Measurements from ENCODE around the gene USP47.

USP47 gene

DNA sequence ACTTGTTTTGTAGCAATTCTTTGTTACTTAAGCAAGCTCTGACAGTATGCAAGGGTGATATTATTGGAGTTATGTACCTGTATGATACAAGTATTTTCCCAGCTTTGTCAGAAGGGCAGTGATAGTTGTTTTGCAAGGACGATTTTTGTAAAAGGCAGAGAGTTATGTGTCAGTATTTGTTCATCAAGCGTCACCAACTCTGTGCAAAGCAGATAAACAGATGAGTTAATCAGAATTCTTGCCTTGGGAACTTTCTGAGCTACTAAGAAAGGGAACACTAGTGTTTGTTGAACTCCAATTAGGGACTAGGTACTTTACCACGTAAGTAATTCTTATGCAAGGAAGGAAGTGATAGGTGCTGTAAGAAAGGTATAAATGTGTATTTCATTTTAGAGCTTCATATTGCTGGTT is 1.4 kb downstream of the USP47 start:
- DNase-seq (ENCODE audit: low spot score in 2 of 2) = peak in 1 of 2 experiments; percentile 27

DNA sequence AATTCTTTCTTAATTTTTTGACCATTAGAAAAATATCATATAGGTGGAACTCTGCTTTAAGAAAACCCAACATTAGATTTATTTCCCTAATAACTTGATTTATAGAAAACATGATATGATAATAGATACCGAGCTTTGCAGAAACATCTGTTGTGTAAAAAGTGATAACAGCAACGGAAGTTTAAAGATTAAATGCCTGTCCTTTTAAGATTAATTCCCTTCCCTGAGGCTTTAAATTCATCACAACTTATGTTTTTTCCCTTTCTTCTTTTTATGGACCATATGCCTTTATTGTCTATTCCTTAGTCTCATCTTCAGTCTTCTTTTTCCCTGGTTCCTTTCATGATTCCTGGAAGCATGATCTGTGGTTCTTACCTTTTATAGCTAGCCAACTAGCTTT is 1.9 kb downstream of the USP47 start:
- Histone ChIP-seq H3K36me3 (replicated peaks) (no peaks in the 10 kb centered on the region), H3K9me3 (no peaks in the 10 kb centered on the region), H3K4me3 (peak overlapping the region; percentile 86), H3K27me3 (ENCODE audit: low read depth) (no peaks in the 10 kb centered on the region), H3K4me1 (peaks cover 14% of the 10 kb centered on the region)
- in situ Hi-C loops (cut with MboI; ENCODE audit: low sequenced_read_pairs) = no loop called here
- DNase-seq (ENCODE audit: low spot score in 2 of 2) = no peak

More for the DNA sequence above, 1.4 kb downstream of the USP47 start:
- no peaks in the 10 kb centered on the region for H3K36me3 ChIP-seq (replicated peaks)
- no peaks in the 10 kb centered on the region for H3K9me3 ChIP-seq
- in situ Hi-C loops (cut with MboI; ENCODE audit: low sequenced_read_pairs) = no loop called here
- H3K27me3 ChIP-seq (ENCODE audit: low read depth) = no peaks in the 10 kb centered on the region
- peaks cover 14% of the 10 kb centered on the region for H3K4me1 ChIP-seq
- H3K4me3 ChIP-seq = peak overlapping the region; percentile 86

DNA sequence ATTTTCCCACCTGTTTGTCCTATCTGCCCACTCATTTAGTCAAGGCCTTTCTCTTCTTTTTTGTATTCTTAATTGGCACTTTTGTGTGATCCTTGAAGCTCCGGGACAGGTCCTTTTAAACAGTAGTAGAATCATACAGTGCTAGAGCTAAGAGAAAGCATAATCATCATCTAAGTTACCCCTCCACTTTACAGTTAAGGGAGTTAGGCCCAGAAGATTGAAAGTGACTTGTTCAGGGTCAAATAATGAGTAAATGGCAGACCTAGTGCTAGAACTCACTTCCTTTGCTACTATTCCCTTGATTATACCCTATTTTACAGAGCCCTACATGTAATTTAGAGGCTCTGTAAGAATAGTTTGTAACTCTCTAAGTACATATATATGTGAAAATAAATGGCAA is 2.5 kb downstream of the USP47 start:
- Histone ChIP-seq H3K4me3 (peak overlapping the region; percentile 86), H3K27me3 (ENCODE audit: low read depth) (no peaks in the 10 kb centered on the region), H3K36me3 (replicated peaks) (no peaks in the 10 kb centered on the region), H3K4me1 (peaks cover 14% of the 10 kb centered on the region), H3K9me3 (no peaks in the 10 kb centered on the region)
- DNase-seq (ENCODE audit: low spot score in 2 of 2) = peak in 1 of 2 experiments; percentile 6
- in situ Hi-C loops (cut with MboI; ENCODE audit: low sequenced_read_pairs) = no loop called here

DNA sequence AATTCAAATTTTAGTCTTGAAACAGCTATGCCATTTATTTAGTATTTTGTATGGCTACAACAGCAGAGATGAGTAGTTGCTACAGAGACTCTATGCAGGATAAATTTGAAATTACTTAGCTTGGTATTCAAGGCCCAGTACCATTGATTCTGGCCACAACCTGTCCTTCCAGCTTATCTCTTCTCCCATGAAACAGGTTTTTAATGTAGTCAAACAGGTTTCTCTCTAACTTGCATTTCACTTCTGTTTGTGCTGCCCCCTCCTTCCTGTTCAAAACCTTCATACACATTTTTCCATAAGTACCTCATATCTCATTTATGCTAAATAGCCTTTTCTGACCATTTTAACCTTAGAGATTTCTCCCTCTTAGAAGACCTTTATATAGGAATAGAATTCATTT is 3.3 kb downstream of the USP47 start:
- in situ Hi-C loops (cut with MboI; ENCODE audit: low sequenced_read_pairs) = no loop called here
- no peak for DNase-seq (ENCODE audit: low spot score in 2 of 2)
- Histone ChIP-seq H3K36me3 (replicated peaks) (no peaks in the 10 kb centered on the region), H3K4me3 (no peak overlapping the region), H3K4me1 (peaks cover 20% of the 10 kb centered on the region), H3K27me3 (ENCODE audit: low read depth) (no peaks in the 10 kb centered on the region), H3K9me3 (no peaks in the 10 kb centered on the region)

DNA sequence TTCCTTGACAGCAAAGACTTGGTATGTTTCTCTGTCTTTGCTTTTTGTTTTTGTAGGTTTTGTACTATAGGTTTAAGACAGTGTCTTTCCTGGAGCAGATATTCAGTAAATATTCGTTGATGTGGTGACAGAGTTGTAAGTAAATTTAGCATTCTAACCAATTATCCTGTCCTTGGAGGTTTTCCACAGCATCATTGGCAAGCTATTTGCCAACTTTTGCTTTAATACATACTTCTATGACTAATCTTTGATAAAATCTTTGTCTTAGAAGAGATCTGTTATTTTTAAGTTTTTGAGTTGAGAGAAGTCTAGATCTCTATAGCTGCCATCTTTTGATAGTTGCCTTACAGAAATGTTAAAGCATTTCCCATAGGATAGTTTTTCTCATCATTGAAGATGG is 3.8 kb downstream of the USP47 start:
- Histone ChIP-seq H3K4me3 (no peak overlapping the region), H3K9me3 (no peaks in the 10 kb centered on the region), H3K4me1 (peaks cover 21% of the 10 kb centered on the region), H3K27me3 (ENCODE audit: low read depth) (no peaks in the 10 kb centered on the region), H3K36me3 (replicated peaks) (no peaks in the 10 kb centered on the region)
- in situ Hi-C loops (cut with MboI; ENCODE audit: low sequenced_read_pairs) = no loop called here
- no peak for DNase-seq (ENCODE audit: low spot score in 2 of 2)

DNA sequence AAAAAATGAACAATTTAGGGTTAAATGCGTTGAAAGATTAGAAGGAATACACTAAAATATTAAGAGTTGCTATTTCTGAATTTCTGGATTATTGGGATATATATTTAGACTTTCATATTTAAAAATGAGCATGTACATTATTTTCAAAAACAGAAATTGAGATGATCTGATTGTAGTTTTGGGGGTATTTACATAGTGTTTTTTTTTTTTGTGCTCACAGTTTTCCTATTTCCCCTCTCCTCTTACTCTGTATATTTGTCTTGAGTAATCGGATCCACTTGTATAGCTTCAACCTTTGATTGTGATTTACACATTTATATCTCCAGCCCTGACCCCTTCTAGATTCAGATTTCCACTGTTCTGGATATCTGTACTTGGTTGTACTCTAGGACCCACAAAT is 5.3 kb downstream of the USP47 start:
- in situ Hi-C loops (cut with MboI; ENCODE audit: low sequenced_read_pairs) = no loop called here
- Histone ChIP-seq H3K4me3 (no peak overlapping the region), H3K4me1 (peaks cover 21% of the 10 kb centered on the region)

DNA sequence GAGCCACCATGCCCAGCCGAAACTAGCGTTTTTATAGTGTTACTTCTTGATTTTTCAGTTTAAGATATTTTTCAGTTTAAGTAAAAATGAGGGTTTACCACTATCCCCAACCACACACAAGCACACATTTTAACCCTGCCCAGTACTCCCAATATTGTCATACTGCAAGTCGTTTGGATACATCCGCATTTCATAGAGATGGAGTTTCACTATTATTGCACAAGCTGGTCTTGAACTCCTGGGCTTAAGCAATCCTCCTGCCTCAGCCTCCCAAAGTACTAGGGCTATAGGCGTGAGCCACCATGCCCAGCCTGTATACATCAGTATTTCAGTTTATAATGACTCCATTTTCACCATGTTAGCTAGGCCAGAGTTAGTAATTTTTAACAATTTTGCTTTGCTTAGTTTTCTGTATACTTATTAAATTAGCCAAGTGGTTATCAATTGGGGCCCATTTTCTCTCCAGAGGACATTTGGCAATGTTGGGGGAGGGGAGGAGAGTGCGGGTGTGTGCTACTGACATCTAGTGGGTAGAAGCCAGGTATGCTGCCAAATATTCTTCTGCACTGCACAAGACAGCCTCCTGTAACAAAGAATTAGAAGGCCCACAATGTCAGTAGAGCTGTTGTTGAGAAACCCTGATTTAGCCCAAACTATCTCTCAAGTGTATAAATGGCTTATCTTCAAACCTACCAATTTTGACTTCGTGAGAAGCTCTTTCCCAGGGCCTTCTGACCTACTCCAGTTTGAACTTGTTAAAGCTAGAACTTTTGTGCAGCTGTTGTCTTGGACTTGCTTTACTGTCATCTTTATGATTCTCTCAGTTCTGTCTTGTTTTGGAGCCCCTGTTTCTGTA is 7.3 kb downstream of the USP47 start:
- Histone ChIP-seq H3K27me3 (ENCODE audit: low read depth) (no peaks in the 10 kb centered on the region), H3K36me3 (replicated peaks) (no peaks in the 10 kb centered on the region), H3K4me1 (peaks cover 19% of the 10 kb centered on the region), H3K9me3 (no peaks in the 10 kb centered on the region), H3K4me3 (no peak overlapping the region)
- DNase-seq (ENCODE audit: low spot score in 2 of 2) = peak; percentile 65 to 76
- in situ Hi-C loops (cut with MboI; ENCODE audit: low sequenced_read_pairs) = no loop called here

More for the DNA sequence above, 5.3 kb downstream of the USP47 start:
- H3K36me3 ChIP-seq (replicated peaks) = no peaks in the 10 kb centered on the region
- H3K27me3 ChIP-seq (ENCODE audit: low read depth) = no peaks in the 10 kb centered on the region
- no peak for DNase-seq (ENCODE audit: low spot score in 2 of 2)
- H3K9me3 ChIP-seq = no peaks in the 10 kb centered on the region

DNA sequence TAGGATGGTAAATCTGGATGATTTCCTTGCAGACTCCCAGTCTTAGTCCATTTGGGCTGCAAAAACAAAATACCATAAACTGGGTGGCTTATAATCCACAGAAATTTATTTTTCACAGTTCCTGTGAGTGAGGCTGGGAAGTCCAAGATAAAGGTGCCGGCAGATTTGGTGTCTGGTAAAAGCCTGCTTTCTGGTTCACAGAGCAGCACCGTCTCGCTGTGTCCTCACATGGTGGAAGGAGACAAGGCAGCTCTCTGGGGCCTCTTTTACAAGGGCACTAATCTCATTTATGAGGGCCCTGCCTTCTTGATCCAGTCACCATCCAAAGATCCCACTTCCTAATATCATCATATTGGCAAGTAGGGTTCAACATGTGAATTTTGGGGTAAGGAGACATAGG is 8.9 kb downstream of the USP47 start:
- in situ Hi-C loops (cut with MboI; ENCODE audit: low sequenced_read_pairs) = no loop called here
- DNase-seq (ENCODE audit: low spot score in 2 of 2) = no peak
- no peaks in the 10 kb centered on the region for H3K27me3 ChIP-seq (ENCODE audit: low read depth)
- H3K36me3 ChIP-seq (replicated peaks) = no peaks in the 10 kb centered on the region
- no peak overlapping the region for H3K4me3 ChIP-seq
- H3K9me3 ChIP-seq = no peaks in the 10 kb centered on the region
- H3K4me1 ChIP-seq = peaks cover 15% of the 10 kb centered on the region

DNA sequence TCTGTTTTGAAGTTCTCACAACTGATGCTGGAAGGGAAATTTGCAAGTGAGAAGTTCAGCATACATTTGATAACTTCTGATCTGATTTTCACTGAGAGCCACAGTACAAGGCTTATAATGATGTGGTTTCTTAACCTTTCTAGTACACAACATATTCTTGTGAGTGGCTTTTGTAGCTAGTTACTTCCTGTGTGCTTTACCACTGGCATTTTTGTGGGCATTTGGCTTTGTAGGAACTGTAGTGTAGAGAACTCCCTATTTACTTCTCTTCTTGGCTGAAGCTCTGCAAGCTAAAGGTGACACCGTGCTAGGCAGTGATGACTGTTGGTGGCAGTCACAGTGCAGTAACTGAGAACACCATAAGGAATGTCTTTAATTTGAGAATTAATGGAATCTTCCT is 14.9 kb downstream of the USP47 start:
- peaks cover 12% of the 10 kb centered on the region for H3K4me1 ChIP-seq
- in situ Hi-C loops (cut with MboI; ENCODE audit: low sequenced_read_pairs) = no loop called here
- H3K27me3 ChIP-seq (ENCODE audit: low read depth) = no peaks in the 10 kb centered on the region
- no peaks in the 10 kb centered on the region for H3K36me3 ChIP-seq (replicated peaks)
- no peak for DNase-seq (ENCODE audit: low spot score in 2 of 2)
- no peak overlapping the region for H3K4me3 ChIP-seq
- no peaks in the 10 kb centered on the region for H3K9me3 ChIP-seq

DNA sequence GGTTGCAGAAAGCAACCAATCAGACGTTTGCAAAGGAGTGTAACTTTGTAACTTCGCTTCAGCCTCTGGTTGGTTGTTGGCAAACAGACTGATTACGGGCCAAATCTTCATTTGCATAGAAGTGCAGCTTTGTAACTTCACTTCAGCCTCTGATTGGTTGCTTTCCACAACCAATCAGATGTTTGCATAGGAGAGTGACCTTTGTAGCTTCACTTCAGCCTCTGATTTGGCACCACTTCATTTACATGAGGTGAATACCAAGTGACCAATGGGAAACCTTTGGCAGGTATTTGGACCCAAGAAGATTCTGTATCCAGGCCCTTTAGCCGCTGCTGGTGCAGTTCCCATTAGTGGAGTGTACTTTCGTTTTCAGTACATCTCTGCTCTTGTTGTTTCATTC is 16.0 kb downstream of the USP47 start:
- H3K9me3 ChIP-seq = no peaks in the 10 kb centered on the region
- in situ Hi-C loops (cut with MboI; ENCODE audit: low sequenced_read_pairs) = no loop called here
- H3K36me3 ChIP-seq (replicated peaks) = no peaks in the 10 kb centered on the region
- H3K27me3 ChIP-seq (ENCODE audit: low read depth) = no peaks in the 10 kb centered on the region
- H3K4me1 ChIP-seq = peaks cover 9% of the 10 kb centered on the region; the same call in 1 of the 2 replicates
- H3K4me3 ChIP-seq = no peak overlapping the region
- no peak for DNase-seq (ENCODE audit: low spot score in 2 of 2)

DNA sequence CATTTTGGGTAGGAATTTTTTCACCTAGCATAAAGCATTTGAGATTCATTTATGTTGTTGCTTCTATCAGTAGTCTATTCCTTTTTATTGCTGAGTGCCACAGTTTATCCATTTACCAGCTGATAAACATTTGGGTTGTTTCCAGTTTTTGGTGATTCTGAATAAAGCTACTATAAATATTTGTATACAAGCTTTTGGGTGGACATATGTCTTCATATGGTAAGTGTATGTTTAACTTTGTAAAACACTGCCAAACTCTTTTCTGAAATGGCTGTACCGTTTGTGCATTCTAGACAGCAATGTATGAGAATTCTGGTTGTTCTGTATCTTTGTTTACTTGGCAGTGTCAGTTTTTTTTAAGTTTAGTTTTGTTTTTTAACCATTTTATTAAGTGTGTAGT is 16.9 kb downstream of the USP47 start:
- Histone ChIP-seq H3K4me1 (peaks cover 9% of the 10 kb centered on the region; the same call in 1 of the 2 replicates), H3K9me3 (no peaks in the 10 kb centered on the region), H3K4me3 (no peak overlapping the region), H3K36me3 (replicated peaks) (no peaks in the 10 kb centered on the region), H3K27me3 (ENCODE audit: low read depth) (no peaks in the 10 kb centered on the region)
- in situ Hi-C loops (cut with MboI; ENCODE audit: low sequenced_read_pairs) = no loop called here
- no peak for DNase-seq (ENCODE audit: low spot score in 2 of 2)

DNA sequence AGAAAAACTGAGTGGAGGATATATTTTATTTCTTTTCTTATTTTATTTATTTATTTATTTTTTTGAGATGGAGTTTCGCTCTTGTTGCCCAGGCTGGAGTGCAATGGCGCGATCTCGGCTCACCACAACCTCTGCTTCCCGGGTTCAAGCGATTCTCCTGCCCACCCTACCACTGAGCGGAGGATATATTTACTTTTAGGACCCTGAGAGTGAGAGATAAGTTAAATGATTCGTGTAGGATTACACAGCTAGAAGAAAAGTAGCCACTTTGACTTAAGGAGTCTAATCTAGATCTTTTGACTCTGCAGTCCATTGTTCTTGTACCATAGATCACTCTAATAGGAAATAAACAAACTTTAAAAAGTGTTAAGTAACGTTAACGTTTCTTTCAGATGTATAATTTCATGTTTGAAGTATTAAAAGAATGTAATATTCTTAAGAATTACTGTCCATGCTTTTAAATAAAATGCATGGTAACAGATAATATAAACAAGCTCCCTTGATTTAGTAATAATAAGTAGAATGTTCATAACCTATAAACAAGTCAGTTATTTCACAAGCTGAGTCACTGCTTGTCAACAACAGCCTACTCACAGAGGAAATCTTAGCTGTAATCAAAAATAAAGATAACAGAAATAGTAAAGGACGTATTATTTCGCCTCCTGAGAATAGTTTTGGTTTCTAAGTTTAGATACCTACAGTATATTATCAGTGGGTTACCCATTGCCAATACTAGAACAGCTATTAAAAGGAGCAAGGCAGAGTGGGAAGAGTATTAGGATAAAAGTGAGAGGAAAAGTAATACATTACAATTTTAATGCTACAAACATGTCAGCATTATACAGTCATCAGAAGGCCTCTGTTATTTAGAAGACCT is 18.6 kb downstream of the USP47 start:
- H3K4me1 ChIP-seq = peaks cover 13% of the 10 kb centered on the region
- no peak for DNase-seq (ENCODE audit: low spot score in 2 of 2)
- no peaks in the 10 kb centered on the region for H3K9me3 ChIP-seq
- H3K4me3 ChIP-seq = no peak overlapping the region
- H3K27me3 ChIP-seq (ENCODE audit: low read depth) = no peaks in the 10 kb centered on the region
- in situ Hi-C loops (cut with MboI; ENCODE audit: low sequenced_read_pairs) = no loop called here
- H3K36me3 ChIP-seq (replicated peaks) = no peaks in the 10 kb centered on the region

DNA sequence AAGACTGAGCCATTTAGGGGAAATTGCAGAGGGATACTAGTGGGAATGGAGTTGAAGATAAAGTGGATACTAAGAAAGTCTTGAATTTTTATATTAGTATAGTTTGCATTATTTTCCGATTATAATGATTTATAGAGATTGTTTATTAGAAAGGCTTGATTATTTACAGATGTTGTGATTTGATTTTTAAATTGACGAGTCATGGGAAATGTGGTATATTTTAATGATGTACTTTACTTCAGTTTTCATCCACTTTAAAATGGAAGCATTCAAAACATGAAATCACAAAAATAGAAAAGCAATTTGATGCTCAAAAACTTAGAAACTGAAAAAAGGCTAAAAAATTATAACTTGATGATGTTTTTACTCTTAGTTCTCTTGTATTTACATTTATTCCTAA is 21.2 kb downstream of the USP47 start:
- no peak for DNase-seq (ENCODE audit: low spot score in 2 of 2)
- peaks cover 5% of the 10 kb centered on the region for H3K9me3 ChIP-seq
- H3K4me3 ChIP-seq = no peak overlapping the region
- H3K27me3 ChIP-seq (ENCODE audit: low read depth) = no peaks in the 10 kb centered on the region
- no peaks in the 10 kb centered on the region; the same call in 1 of the 2 replicates for H3K36me3 ChIP-seq (replicated peaks)
- in situ Hi-C loops (cut with MboI; ENCODE audit: low sequenced_read_pairs) = no loop called here
- peaks cover 9% of the 10 kb centered on the region for H3K4me1 ChIP-seq

DNA sequence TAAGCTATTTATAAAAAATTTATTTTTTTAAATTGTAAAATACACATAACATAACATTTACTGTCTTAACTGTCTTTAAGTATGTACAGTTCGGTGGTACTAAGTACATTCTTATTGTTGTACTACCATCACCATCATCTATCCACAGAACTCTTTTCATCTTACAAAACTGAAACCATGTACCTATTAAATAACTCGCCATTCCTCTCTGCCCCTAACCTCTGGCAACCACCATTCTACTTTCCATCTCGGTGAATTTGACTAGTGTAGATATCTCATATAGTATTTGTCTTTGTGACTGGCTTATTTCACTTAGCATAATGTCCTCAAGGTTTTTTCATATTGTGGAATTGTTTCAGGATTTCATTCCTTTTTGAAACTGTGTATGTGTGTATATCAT is 22.6 kb downstream of the USP47 start:
- H3K9me3 ChIP-seq = peaks cover 5% of the 10 kb centered on the region
- in situ Hi-C loops (cut with MboI; ENCODE audit: low sequenced_read_pairs) = no loop called here
- H3K36me3 ChIP-seq (replicated peaks) = no peaks in the 10 kb centered on the region; the same call in 1 of the 2 replicates
- no peaks in the 10 kb centered on the region for H3K27me3 ChIP-seq (ENCODE audit: low read depth)
- peaks cover 12% of the 10 kb centered on the region for H3K4me1 ChIP-seq
- DNase-seq (ENCODE audit: low spot score in 2 of 2) = no peak
- H3K4me3 ChIP-seq = no peak overlapping the region

Measured in HAP-1 (cell line).